Measurements from ENCODE around the gene TRAK1. TPM values are rescaled to one million over a fixed set of nuclear protein-coding genes. Genes with fewer than 3 reads are reported as not detected.
A peak's percentile ranks its signal among the peaks of the same experiment; 100 is the strongest.

Gene TRAK1
- total and polyA plus RNA-seq, 7 experiments from 2014 or later: 4.8 to 30.4 (median 13.9) TPM

GRCh38 chr3:42115215-42115614 lies 24.1 kb downstream of the TRAK1 start:
- ATAC-seq: no peak
- Histone ChIP-seq H3K4me3 (ENCODE audit: low read length) (no peak overlapping the region), H3K27ac (ENCODE audit: low read depth, low read length) (no peak overlapping the region), H3K27me3 (ENCODE audit: control insufficient read depth in 2 of 2, insufficient read depth in 2 of 2, low read length in 2 of 2) (no peaks in the 10 kb centered on the region), H3K36me3 (ENCODE audit: control insufficient read depth in 2 of 3, insufficient read depth in 3 of 3, low read length in 3 of 3) (no peaks in the 10 kb centered on the region), H3K9me3 (ENCODE audit: control insufficient read depth in 2 of 3, low read length in 3 of 3) (no peaks in the 10 kb centered on the region), H3K4me1 (ENCODE audit: control insufficient read depth in 2 of 2, insufficient read depth in 2 of 2, low read length in 2 of 2) (no peaks in the 10 kb centered on the region)
- ChIA-PET POLR2A (no interaction called here), CTCF (no interaction called here)
- Mint-ChIP-seq H3K4me3 (no peak overlapping the region), H3K4me1 (peaks cover 0 to 19% (median 8%) of the 10 kb centered on the region in 7 donors), H3K9me3 (no peaks in the 10 kb centered on the region), H3K36me3 (peaks cover 0 to 7% (median 0%) of the 10 kb centered on the region in 5 donors), H3K27ac (no peak overlapping the region), H3K27me3 (no peaks in the 10 kb centered on the region)
- intact Hi-C loops (cut with micrococcal nuclease): no loop called here
- no peak for DNase-seq

- Mint-ChIP-seq H3K4me1 (peaks cover 0 to 23% (median 11%) of the 10 kb centered on the region in 7 donors), H3K9me3 (no peaks in the 10 kb centered on the region), H3K27me3 (no peaks in the 10 kb centered on the region), H3K4me3 (no peak overlapping the region), H3K36me3 (peaks cover 0 to 4% (median 0%) of the 10 kb centered on the region in 5 donors), H3K27ac (peak overlapping the region in 1 of 9 donors; percentile 16)
- H3K9me3 ChIP-seq (ENCODE audit: control insufficient read depth in 2 of 3, low read length in 3 of 3): no peaks in the 10 kb centered on the region
- DNase-seq (no peak), ATAC-seq (no peak)
- H3K4me3 ChIP-seq (ENCODE audit: low read length): no peak overlapping the region
- POLR2A ChIA-PET: interaction anchor here (0.7 kb wide), 1 partner anchor 100 kb away, joined by 4 read pairs; no protein-coding TSS in a partner anchor
- CTCF ChIA-PET: no interaction called here
- H3K27me3 ChIP-seq (ENCODE audit: control insufficient read depth in 2 of 2, insufficient read depth in 2 of 2, low read length in 2 of 2): no peaks in the 10 kb centered on the region
- H3K36me3 ChIP-seq (ENCODE audit: control insufficient read depth in 2 of 3, insufficient read depth in 3 of 3, low read length in 3 of 3): no peaks in the 10 kb centered on the region
- intact Hi-C loops (cut with micrococcal nuclease): no loop called here
- H3K27ac ChIP-seq (ENCODE audit: low read depth, low read length): no peak overlapping the region
- H3K4me1 ChIP-seq (ENCODE audit: control insufficient read depth in 2 of 2, insufficient read depth in 2 of 2, low read length in 2 of 2): no peaks in the 10 kb centered on the region
Measured at GRCh38 chr3:42115946-42116345, 24.8 kb downstream of the TRAK1 start.

- no peaks in the 10 kb centered on the region for H3K9me3 ChIP-seq (ENCODE audit: control insufficient read depth in 2 of 3, low read length in 3 of 3)
- ATAC-seq (no peak), DNase-seq (no peak)
- no peak overlapping the region for H3K27ac ChIP-seq (ENCODE audit: low read depth, low read length)
- CTCF ChIA-PET: no interaction called here
- intact Hi-C loops (cut with micrococcal nuclease): no loop called here
- Mint-ChIP-seq H3K36me3 (peaks cover 0 to 4% (median 0%) of the 10 kb centered on the region in 5 donors), H3K27me3 (no peaks in the 10 kb centered on the region), H3K9me3 (no peaks in the 10 kb centered on the region), H3K27ac (peak overlapping the region in 2 of 9 donors; percentile 9 to 17), H3K4me3 (no peak overlapping the region), H3K4me1 (peaks cover 0 to 25% (median 12%) of the 10 kb centered on the region in 7 donors)
- no peaks in the 10 kb centered on the region for H3K4me1 ChIP-seq (ENCODE audit: control insufficient read depth in 2 of 2, insufficient read depth in 2 of 2, low read length in 2 of 2)
- H3K27me3 ChIP-seq (ENCODE audit: control insufficient read depth in 2 of 2, insufficient read depth in 2 of 2, low read length in 2 of 2): no peaks in the 10 kb centered on the region
- POLR2A ChIA-PET: no interaction called here
- no peak overlapping the region for H3K4me3 ChIP-seq (ENCODE audit: low read length)
- H3K36me3 ChIP-seq (ENCODE audit: control insufficient read depth in 2 of 3, insufficient read depth in 3 of 3, low read length in 3 of 3): no peaks in the 10 kb centered on the region
Measured at GRCh38 chr3:42116466-42116865, 25.3 kb downstream of the TRAK1 start.

- Histone ChIP-seq H3K9me3 (ENCODE audit: control insufficient read depth in 2 of 3, low read length in 3 of 3) (no peaks in the 10 kb centered on the region), H3K4me1 (ENCODE audit: control insufficient read depth in 2 of 2, insufficient read depth in 2 of 2, low read length in 2 of 2) (no peaks in the 10 kb centered on the region), H3K36me3 (ENCODE audit: control insufficient read depth in 2 of 3, insufficient read depth in 3 of 3, low read length in 3 of 3) (no peaks in the 10 kb centered on the region), H3K27ac (ENCODE audit: low read depth, low read length) (no peak overlapping the region), H3K27me3 (ENCODE audit: control insufficient read depth in 2 of 2, insufficient read depth in 2 of 2, low read length in 2 of 2) (no peaks in the 10 kb centered on the region), H3K4me3 (ENCODE audit: low read length) (no peak overlapping the region)
- Mint-ChIP-seq H3K27ac (peak overlapping the region in 3 of 9 donors; percentile 4 to 73 (median 72)), H3K9me3 (no peaks in the 10 kb centered on the region), H3K27me3 (no peaks in the 10 kb centered on the region), H3K36me3 (peaks cover 0 to 4% (median 0%) of the 10 kb centered on the region in 5 donors), H3K4me1 (peaks cover 0 to 27% (median 14%) of the 10 kb centered on the region in 7 donors), H3K4me3 (no peak overlapping the region)
- peak in 2 of 9 donors; percentile 6 to 9 for DNase-seq
- ChIA-PET CTCF (interaction anchor here (0.7 to 1.2 kb wide), 4 partner anchors 17 to 326 kb away, joined by 3 read pairs; no protein-coding TSS in a partner anchor), POLR2A (interaction anchor here (0.6 to 0.7 kb wide), 2 partner anchors 14 to 110 kb away, joined by 3 read pairs; no protein-coding TSS in a partner anchor)
- ATAC-seq: no peak
- intact Hi-C loops (cut with micrococcal nuclease): loop anchor here (1.0 to 2.0 kb wide), 3 partner anchors 74 to 326 kb away; no protein-coding TSS in a partner anchor
Measured at GRCh38 chr3:42117175-42118008, 26.2 kb downstream of the TRAK1 start.

- H3K36me3 Mint-ChIP-seq: peaks cover 0 to 11% (median 4%) of the 10 kb centered on the region in 5 donors
- no peaks in the 10 kb centered on the region for H3K36me3 ChIP-seq (ENCODE audit: control insufficient read depth in 2 of 3, insufficient read depth in 3 of 3, low read length in 3 of 3)
- intact Hi-C loops (cut with micrococcal nuclease): loop anchor here in 1 of 2 donors (2.0 kb wide), 1 partner anchor 110 kb away; no protein-coding TSS in a partner anchor
- no peaks in the 10 kb centered on the region for H3K9me3 ChIP-seq (ENCODE audit: control insufficient read depth in 2 of 3, low read length in 3 of 3)
- no peak overlapping the region for H3K27ac ChIP-seq (ENCODE audit: low read depth, low read length)
- ChIA-PET POLR2A (no interaction called here), CTCF (interaction anchor here (1.0 to 1.3 kb wide), 3 partner anchors 11 to 73 kb away, joined by 3 to 8 read pairs (median 3); no protein-coding TSS in a partner anchor)
- no peaks in the 10 kb centered on the region for H3K27me3 ChIP-seq (ENCODE audit: control insufficient read depth in 2 of 2, insufficient read depth in 2 of 2, low read length in 2 of 2)
- peak in 1 of 9 donors; percentile 11 for DNase-seq
- no peak overlapping the region for H3K4me3 ChIP-seq (ENCODE audit: low read length)
- no peaks in the 10 kb centered on the region for H3K27me3 Mint-ChIP-seq
- H3K27ac Mint-ChIP-seq: peak overlapping the region in 3 of 9 donors; percentile 7 to 60 (median 51)
- peak; percentile 27 for ATAC-seq
- H3K9me3 Mint-ChIP-seq: no peaks in the 10 kb centered on the region
- H3K4me1 Mint-ChIP-seq: peaks cover 6 to 36% (median 19%) of the 10 kb centered on the region in 7 donors
- no peak overlapping the region for H3K4me3 Mint-ChIP-seq
- no peaks in the 10 kb centered on the region for H3K4me1 ChIP-seq (ENCODE audit: control insufficient read depth in 2 of 2, insufficient read depth in 2 of 2, low read length in 2 of 2)
Measured at GRCh38 chr3:42118762-42119361, 27.7 kb downstream of the TRAK1 start.

GRCh38 chr3:42119561-42120355 lies 28.6 kb downstream of the TRAK1 start:
- ATAC-seq (no peak), DNase-seq (no peak)
- Mint-ChIP-seq H3K36me3 (peaks cover 0 to 14% (median 8%) of the 10 kb centered on the region in 5 donors), H3K9me3 (no peaks in the 10 kb centered on the region), H3K27me3 (no peaks in the 10 kb centered on the region), H3K27ac (peak overlapping the region in 1 of 9 donors; percentile 7), H3K4me1 (peaks cover 6 to 33% (median 19%) of the 10 kb centered on the region in 7 donors), H3K4me3 (no peak overlapping the region)
- no peak overlapping the region for H3K4me3 ChIP-seq (ENCODE audit: low read length)
- POLR2A ChIA-PET: no interaction called here
- intact Hi-C loops (cut with micrococcal nuclease): loop anchor here in 1 of 2 donors (2.0 kb wide), 1 partner anchor 109 kb away; no protein-coding TSS in a partner anchor
- H3K27ac ChIP-seq (ENCODE audit: low read depth, low read length): no peak overlapping the region
- H3K36me3 ChIP-seq (ENCODE audit: control insufficient read depth in 2 of 3, insufficient read depth in 3 of 3, low read length in 3 of 3): peaks cover 0 to 7% (median 0%) of the 10 kb centered on the region in 3 experiments
- H3K9me3 ChIP-seq (ENCODE audit: control insufficient read depth in 2 of 3, low read length in 3 of 3): no peaks in the 10 kb centered on the region
- no peaks in the 10 kb centered on the region for H3K27me3 ChIP-seq (ENCODE audit: control insufficient read depth in 2 of 2, insufficient read depth in 2 of 2, low read length in 2 of 2)
- CTCF ChIA-PET: interaction anchor here (0.8 to 1.3 kb wide), 5 partner anchors 10 to 110 kb away, joined by 3 to 8 read pairs (median 3); no protein-coding TSS in a partner anchor
- H3K4me1 ChIP-seq (ENCODE audit: control insufficient read depth in 2 of 2, insufficient read depth in 2 of 2, low read length in 2 of 2): no peaks in the 10 kb centered on the region

Data from naive thymus-derived CD4-positive, alpha-beta T cell (primary cell).